Measurements from ENCODE around the gene RFXANK. TPM values are rescaled to one million over a fixed set of nuclear protein-coding genes. Genes with fewer than 3 reads are reported as not detected.

The RFXANK gene
- total RNA-seq, 1 experiment from 2014 or later: 78.7 TPM

- Mint-ChIP-seq H3K9me3 (no peaks in the 10 kb centered on the region; the same call in 1 of the 2 replicates), H3K36me3 (peaks cover 11% of the 10 kb centered on the region), H3K4me3 (peak overlapping the region; percentile 88), H3K27me3 (ENCODE audit: low read depth) (peaks cover 37% of the 10 kb centered on the region), H3K27ac (no peak overlapping the region), H3K4me1 (peaks cover 12% of the 10 kb centered on the region)
- TF ChIP-seq E2F1 (CRISPR knock-in tag; IDR thresholded peaks at IDR 0.05) (no peak), ZNF219 (CRISPR knock-in tag; IDR thresholded peaks at IDR 0.05; ENCODE audit: borderline replicate concordance) (no peak), FOXK1 (CRISPR knock-in tag; IDR thresholded peaks at IDR 0.05) (0 out of 2 replicates have a peak, but pooled peaks have one; percentile 6)
- DNase-seq (ENCODE audit: low spot score) (no peak), ATAC-seq (no peak)
- ChIA-PET POLR2A (interaction anchor here (0.6 to 1.6 kb wide), 3 partner anchors 9 to 63 kb away, joined by 3 to 9 read pairs (median 4); no protein-coding TSS in a partner anchor), CTCF (interaction anchor here (1.5 to 4.2 kb wide), 2 partner anchors 10 to 23 kb away, joined by 4 to 22 read pairs; partner anchors contain the start of gene NCAN)
Observed at GRCh38 chr19:19201697-19202630, 9.9 kb downstream of the RFXANK start.

- DNase-seq (ENCODE audit: low spot score) (no peak), ATAC-seq (peak; percentile 19)
- no peak overlapping the region for H3K27ac Mint-ChIP-seq
- peaks cover 7% of the 10 kb centered on the region; the same call in 1 of the 2 replicates for H3K9me3 Mint-ChIP-seq
- POLR2A ChIA-PET: interaction anchor here (0.6 to 1.6 kb wide), 4 partner anchors 10 to 63 kb away, joined by 3 to 9 read pairs (median 5); no protein-coding TSS in a partner anchor
- peak overlapping the region; percentile 88 for H3K4me3 Mint-ChIP-seq
- peaks cover 10% of the 10 kb centered on the region for H3K36me3 Mint-ChIP-seq
- peaks cover 44% of the 10 kb centered on the region for H3K27me3 Mint-ChIP-seq (ENCODE audit: low read depth)
- TF ChIP-seq FOXK1 (CRISPR knock-in tag; IDR thresholded peaks at IDR 0.05) (0 out of 2 replicates have a peak, but pooled peaks have one; percentile 4), JUN (CRISPR knock-in tag; IDR thresholded peaks at IDR 0.05) (no peak), HMGXB4 (CRISPR knock-in tag; IDR thresholded peaks at IDR 0.05) (0 out of 2 replicates have a peak, but pooled peaks have one; percentile 9)
- CTCF ChIA-PET: interaction anchor here (0.8 to 4.2 kb wide), 6 partner anchors 9 to 59 kb away, joined by 3 to 22 read pairs (median 4); partner anchors contain the start of gene NCAN
- H3K4me1 Mint-ChIP-seq: peaks cover 12% of the 10 kb centered on the region
Observed at GRCh38 chr19:19202707-19203011, 10.6 kb downstream of the RFXANK start.

- peak; percentile 83 for DNase-seq (ENCODE audit: low spot score)
Observed at GRCh38 chr19:19203012-19203856, 11.2 kb downstream of the RFXANK start, which contains the start of gene NR2C2AP. TSS of gene NR2C2AP (minus strand) at chr19:19203414. CDS start at chr19:19203060, 354 bp downstream.

More at GRCh38 chr19:19203012-19203856, 11.2 kb downstream of the RFXANK start, which contains the start of gene NR2C2AP:
- Mint-ChIP-seq H3K36me3 (peaks cover 7% of the 10 kb centered on the region), H3K9me3 (peaks cover 7% of the 10 kb centered on the region; the same call in 1 of the 2 replicates), H3K27me3 (ENCODE audit: low read depth) (peaks cover 47% of the 10 kb centered on the region), H3K27ac (peak within 1 kb of the TSS; percentile 63; the same call in 1 of the 2 replicates), H3K4me1 (peaks cover 12% of the 10 kb centered on the region), H3K4me3 (peak within 1 kb of the TSS; percentile 88)
- POLR2A ChIA-PET: interaction anchor here (0.6 to 1.6 kb wide), 5 partner anchors 10 to 369 kb away, joined by 4 to 9 read pairs (median 6); no protein-coding TSS in a partner anchor
- peak; percentile 87 for ATAC-seq
- peak; percentile 57; the same call in 1 of the 2 replicates for TF ChIP-seq ARID4B (CRISPR knock-in tag; IDR thresholded peaks at IDR 0.05; ENCODE audit: borderline replicate concordance)
- TF ChIP-seq HMGXB4 (CRISPR knock-in tag; IDR thresholded peaks at IDR 0.05): peak; percentile 16; the same call in 1 of the 2 replicates
- no peak for TF ChIP-seq PREB (CRISPR knock-in tag; IDR thresholded peaks at IDR 0.05; ENCODE audit: borderline replicate concordance)
- TF ChIP-seq SP1 (CRISPR knock-in tag; conservative IDR thresholded peaks at IDR 0.05): peak; percentile 43; the same call in 1 of the 2 replicates
- TF ChIP-seq CREM (CRISPR knock-in tag; IDR thresholded peaks at IDR 0.05): 0 out of 2 replicates have a peak, but pooled peaks have one; percentile 25
- peak; percentile 69 for TF ChIP-seq MAX (CRISPR knock-in tag; IDR thresholded peaks at IDR 0.05)
- TF ChIP-seq NR2C2 (CRISPR knock-in tag; IDR thresholded peaks at IDR 0.05): peak; percentile 43; the same call in 1 of the 2 replicates
- TF ChIP-seq USF1 (CRISPR knock-in tag; IDR thresholded peaks at IDR 0.05): no peak
- CTCF ChIA-PET: interaction anchor here (0.6 to 4.2 kb wide), 15 partner anchors 8 to 371 kb away, joined by 3 to 22 read pairs (median 4); partner anchors contain the start of genes BORCS8, NCAN and RFXANK
